Measurements from ENCODE around the gene CCDC78.

DNA sequence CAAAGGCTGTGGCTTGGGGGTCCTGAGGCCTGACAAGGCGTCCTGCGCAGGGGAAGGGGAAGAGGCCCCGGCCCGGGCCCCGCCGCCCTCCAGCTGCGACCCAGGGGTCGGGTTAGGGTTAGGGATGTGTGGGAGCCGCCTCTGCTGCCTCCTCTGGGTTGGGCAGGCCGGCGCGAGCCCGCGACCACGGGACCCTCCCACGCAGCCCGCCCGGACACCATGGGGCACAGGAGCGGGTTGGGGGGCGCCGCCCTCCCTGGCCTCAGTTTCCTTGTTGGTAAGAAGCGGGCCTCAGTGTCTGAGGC lies 14.2 kb upstream of the CCDC78 start:
- TF ChIP-seq, protein P1, sequence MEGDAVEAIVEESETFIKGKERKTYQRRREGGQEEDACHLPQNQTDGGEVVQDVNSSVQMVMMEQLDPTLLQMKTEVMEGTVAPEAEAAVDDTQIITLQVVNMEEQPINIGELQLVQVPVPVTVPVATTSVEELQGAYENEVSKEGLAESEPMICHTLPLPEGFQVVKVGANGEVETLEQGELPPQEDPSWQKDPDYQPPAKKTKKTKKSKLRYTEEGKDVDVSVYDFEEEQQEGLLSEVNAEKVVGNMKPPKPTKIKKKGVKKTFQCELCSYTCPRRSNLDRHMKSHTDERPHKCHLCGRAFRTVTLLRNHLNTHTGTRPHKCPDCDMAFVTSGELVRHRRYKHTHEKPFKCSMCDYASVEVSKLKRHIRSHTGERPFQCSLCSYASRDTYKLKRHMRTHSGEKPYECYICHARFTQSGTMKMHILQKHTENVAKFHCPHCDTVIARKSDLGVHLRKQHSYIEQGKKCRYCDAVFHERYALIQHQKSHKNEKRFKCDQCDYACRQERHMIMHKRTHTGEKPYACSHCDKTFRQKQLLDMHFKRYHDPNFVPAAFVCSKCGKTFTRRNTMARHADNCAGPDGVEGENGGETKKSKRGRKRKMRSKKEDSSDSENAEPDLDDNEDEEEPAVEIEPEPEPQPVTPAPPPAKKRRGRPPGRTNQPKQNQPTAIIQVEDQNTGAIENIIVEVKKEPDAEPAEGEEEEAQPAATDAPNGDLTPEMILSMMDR (IDR thresholded peaks at IDR 0.05; ENCODE audit: insufficient read depth, low read length), result no peak
- TF ChIP-seq POLR2AphosphoS5 (IDR thresholded peaks at IDR 0.05; ENCODE audit: low read depth) (no peak), SPI1 (IDR thresholded peaks at IDR 0.05; ENCODE audit: borderline replicate concordance, low read depth) (no peak)

Measured in HL-60 (cell line).